HG03439 (cell line): ENCODE measurements around the gene ENDOV.

Experiments
- ATAC-seq: cut with Tn5 transposase; IDR thresholded peaks from one replicate; pipeline ENCODE4 v1.9.1; 2021; ENCODE audit warnings: mild to moderate bottlenecking, moderate library complexity; ENCODE audit not compliant: unreplicated experiment

ENDOV gene

GRCh38 chr17:80447790-80448189, 32.8 kb downstream of the ENDOV start:
- ATAC-seq = no peak

GRCh38 chr17:80449194-80449929, 34.4 kb downstream of the ENDOV start:
- no peak for ATAC-seq

GRCh38 chr17:80449930-80450576, 35.1 kb downstream of the ENDOV start:
- no peak for ATAC-seq

GRCh38 chr17:80451104-80451775, 36.3 kb downstream of the ENDOV start:
- ATAC-seq = no peak

GRCh38 chr17:80452173-80452915, 37.4 kb downstream of the ENDOV start:
- ATAC-seq = no peak

GRCh38 chr17:80453126-80453997, 38.4 kb downstream of the ENDOV start:
- no peak for ATAC-seq

GRCh38 chr17:80453998-80454556, 39.1 kb downstream of the ENDOV start:
- no peak for ATAC-seq

GRCh38 chr17:80454557-80455335, 39.8 kb downstream of the ENDOV start:
- peak; percentile 90 for ATAC-seq

- no peak for ATAC-seq
These were observed 40.4 kb downstream of the ENDOV start for GRCh38 chr17:80455336-80455710.

GRCh38 chr17:80455784-80456183, 40.8 kb downstream of the ENDOV start:
- ATAC-seq = no peak

GRCh38 chr17:80456465-80457235, 41.7 kb downstream of the ENDOV start:
- no peak for ATAC-seq

GRCh38 chr17:80457236-80457856, 42.4 kb downstream of the ENDOV start:
- no peak for ATAC-seq

- ATAC-seq = no peak
These were observed 43.0 kb downstream of the ENDOV start for GRCh38 chr17:80458016-80458415.

GRCh38 chr17:80459234-80459633, 44.3 kb downstream of the ENDOV start:
- no peak for ATAC-seq

- ATAC-seq = no peak
These were observed 45.5 kb downstream of the ENDOV start for GRCh38 chr17:80460429-80460834.

- no peak for ATAC-seq
These were observed 46.7 kb downstream of the ENDOV start for GRCh38 chr17:80461528-80462160.

- ATAC-seq = no peak
These were observed 48.9 kb downstream of the ENDOV start for GRCh38 chr17:80463784-80464400.
